ENCODE measurements around the gene INSR. TPM values are rescaled to one million over a fixed set of nuclear protein-coding genes. Genes with fewer than 3 reads are reported as not detected.

The INSR gene
- total RNA-seq, 4 donors from 2014 or later: 67.1 to 120 (median 80.2) TPM

- TF ChIP-seq CTCF (IDR thresholded peaks at IDR 0.05): no peak
- no peak for DNase-seq (ENCODE audit: low spot score)
- ATAC-seq (ENCODE audit: low FRiP score): no peak
These were observed 90.9 kb downstream of the INSR start for GRCh38 chr19:7203332-7203731.

- TF ChIP-seq CTCF (IDR thresholded peaks at IDR 0.05): no peak
- ATAC-seq (ENCODE audit: low FRiP score) (no peak), DNase-seq (ENCODE audit: low spot score) (no peak)
These were observed 91.3 kb downstream of the INSR start for GRCh38 chr19:7202888-7203287.

- ATAC-seq (ENCODE audit: low FRiP score): no peak
- TF ChIP-seq CTCF (IDR thresholded peaks at IDR 0.05): no peak
These were observed 93.5 kb downstream of the INSR start for GRCh38 chr19:7200736-7201135.

GRCh38 chr19:7199613-7200533 lies 94.3 kb downstream of the INSR start:
- TF ChIP-seq CTCF (IDR thresholded peaks at IDR 0.05): no peak
- no peak for DNase-seq (ENCODE audit: low spot score)
- no peak for ATAC-seq (ENCODE audit: low FRiP score)

More at GRCh38 chr19:7200736-7201135, 93.5 kb downstream of the INSR start:
- no peak for DNase-seq (ENCODE audit: low spot score)

- no peak for TF ChIP-seq CTCF (IDR thresholded peaks at IDR 0.05)
- peak; percentile 55 for DNase-seq (ENCODE audit: low spot score)
- peak; percentile 95 for ATAC-seq (ENCODE audit: low FRiP score)
These were observed 96.2 kb downstream of the INSR start for GRCh38 chr19:7197760-7198696.

- DNase-seq (ENCODE audit: low spot score) (peak; percentile 84), ATAC-seq (ENCODE audit: low FRiP score) (peak; percentile 95)
- TF ChIP-seq CTCF (IDR thresholded peaks at IDR 0.05): no peak
These were observed 97.0 kb downstream of the INSR start for GRCh38 chr19:7197119-7197759.
